ENCODE measurements around the gene ACRV1.

DNA sequence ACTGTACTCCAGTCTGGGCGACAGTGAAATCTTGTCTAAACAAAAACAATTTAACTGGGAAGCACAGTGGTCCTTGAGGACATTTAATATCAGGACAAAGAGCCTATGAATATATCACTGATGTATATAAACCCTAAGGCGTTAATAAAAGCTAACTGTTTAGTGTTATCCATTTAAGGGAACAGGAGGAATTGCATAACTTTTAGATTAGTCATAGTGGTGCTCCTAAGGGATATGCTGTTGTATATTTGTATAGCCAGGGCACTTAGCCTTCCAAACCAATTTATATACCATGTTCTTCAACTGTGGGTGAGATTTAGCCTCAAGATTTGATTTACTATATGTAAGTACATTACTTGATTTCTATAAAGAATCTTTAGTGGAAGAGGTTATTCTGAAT, 58.7 kb downstream of the ACRV1 start:
- TF ChIP-seq, protein P1, sequence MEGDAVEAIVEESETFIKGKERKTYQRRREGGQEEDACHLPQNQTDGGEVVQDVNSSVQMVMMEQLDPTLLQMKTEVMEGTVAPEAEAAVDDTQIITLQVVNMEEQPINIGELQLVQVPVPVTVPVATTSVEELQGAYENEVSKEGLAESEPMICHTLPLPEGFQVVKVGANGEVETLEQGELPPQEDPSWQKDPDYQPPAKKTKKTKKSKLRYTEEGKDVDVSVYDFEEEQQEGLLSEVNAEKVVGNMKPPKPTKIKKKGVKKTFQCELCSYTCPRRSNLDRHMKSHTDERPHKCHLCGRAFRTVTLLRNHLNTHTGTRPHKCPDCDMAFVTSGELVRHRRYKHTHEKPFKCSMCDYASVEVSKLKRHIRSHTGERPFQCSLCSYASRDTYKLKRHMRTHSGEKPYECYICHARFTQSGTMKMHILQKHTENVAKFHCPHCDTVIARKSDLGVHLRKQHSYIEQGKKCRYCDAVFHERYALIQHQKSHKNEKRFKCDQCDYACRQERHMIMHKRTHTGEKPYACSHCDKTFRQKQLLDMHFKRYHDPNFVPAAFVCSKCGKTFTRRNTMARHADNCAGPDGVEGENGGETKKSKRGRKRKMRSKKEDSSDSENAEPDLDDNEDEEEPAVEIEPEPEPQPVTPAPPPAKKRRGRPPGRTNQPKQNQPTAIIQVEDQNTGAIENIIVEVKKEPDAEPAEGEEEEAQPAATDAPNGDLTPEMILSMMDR (IDR thresholded peaks at IDR 0.05), result no peak
- no peak for TF ChIP-seq POLR2A (IDR thresholded peaks at IDR 0.05)
